ENCODE measurements around the gene SUN2. TPM values are rescaled to one million over a fixed set of nuclear protein-coding genes. Genes with fewer than 3 reads are reported as not detected.

SUN2 gene
- total and polyA plus RNA-seq, 2 of the 13 experiments (the other 11 are each of a cell fraction or from before 2014, with no cell fraction given): 45.6 to 56.6 TPM

DNA sequence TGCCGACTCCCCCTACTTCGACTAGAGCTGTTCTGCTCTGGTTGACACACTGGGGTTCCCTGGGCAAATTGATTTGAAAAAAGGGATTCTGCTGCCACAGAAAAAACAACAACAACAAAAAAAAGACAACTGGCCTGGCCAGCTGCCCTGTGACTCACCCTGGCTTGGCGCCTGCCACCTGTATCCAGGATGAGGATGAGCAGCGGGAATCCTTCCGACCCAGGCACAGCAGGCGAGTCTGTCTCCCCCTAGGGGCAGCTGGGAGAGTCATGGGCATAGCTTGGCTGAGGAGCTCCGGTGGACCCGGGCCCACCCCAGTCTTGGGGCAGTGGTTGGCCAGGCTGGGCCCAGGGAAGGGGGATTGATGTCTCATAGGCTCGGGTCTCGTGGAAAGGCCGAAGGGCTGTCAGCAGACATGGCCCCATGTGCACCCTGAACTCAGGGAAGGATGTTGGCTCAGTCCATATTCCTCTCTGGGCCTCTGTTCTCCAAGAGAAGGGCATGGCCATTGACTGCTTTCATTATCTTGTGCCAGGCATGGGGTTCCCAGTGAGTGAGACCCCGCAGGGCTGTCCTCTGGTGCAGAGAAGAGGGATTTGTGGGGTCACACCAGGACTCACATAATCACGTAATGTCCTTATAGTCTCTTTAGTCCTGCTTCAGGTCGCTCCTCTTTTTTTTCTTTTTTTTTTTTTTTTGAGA, 10.4 kb upstream of the SUN2 start (continued):
- TF ChIP-seq, protein P1, sequence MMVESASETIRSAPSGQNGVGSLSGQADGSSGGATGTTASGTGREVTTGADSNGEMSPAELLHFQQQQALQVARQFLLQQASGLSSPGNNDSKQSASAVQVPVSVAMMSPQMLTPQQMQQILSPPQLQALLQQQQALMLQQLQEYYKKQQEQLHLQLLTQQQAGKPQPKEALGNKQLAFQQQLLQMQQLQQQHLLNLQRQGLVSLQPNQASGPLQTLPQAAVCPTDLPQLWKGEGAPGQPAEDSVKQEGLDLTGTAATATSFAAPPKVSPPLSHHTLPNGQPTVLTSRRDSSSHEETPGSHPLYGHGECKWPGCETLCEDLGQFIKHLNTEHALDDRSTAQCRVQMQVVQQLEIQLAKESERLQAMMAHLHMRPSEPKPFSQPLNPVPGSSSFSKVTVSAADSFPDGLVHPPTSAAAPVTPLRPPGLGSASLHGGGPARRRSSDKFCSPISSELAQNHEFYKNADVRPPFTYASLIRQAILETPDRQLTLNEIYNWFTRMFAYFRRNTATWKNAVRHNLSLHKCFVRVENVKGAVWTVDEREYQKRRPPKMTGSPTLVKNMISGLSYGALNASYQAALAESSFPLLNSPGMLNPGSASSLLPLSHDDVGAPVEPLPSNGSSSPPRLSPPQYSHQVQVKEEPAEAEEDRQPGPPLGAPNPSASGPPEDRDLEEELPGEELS (CRISPR knock-in tag; IDR thresholded peaks at IDR 0.05): peak; percentile 40; the same call in 1 of the 2 replicates
- TF ChIP-seq JDP2 (CRISPR knock-in tag; IDR thresholded peaks at IDR 0.05; ENCODE audit: borderline replicate concordance): no peak
- peak; percentile 60; the same call in 1 of the 2 replicates for TF ChIP-seq SMAD3 (CRISPR knock-in tag; IDR thresholded peaks at IDR 0.05)
- TF ChIP-seq, protein P2, sequence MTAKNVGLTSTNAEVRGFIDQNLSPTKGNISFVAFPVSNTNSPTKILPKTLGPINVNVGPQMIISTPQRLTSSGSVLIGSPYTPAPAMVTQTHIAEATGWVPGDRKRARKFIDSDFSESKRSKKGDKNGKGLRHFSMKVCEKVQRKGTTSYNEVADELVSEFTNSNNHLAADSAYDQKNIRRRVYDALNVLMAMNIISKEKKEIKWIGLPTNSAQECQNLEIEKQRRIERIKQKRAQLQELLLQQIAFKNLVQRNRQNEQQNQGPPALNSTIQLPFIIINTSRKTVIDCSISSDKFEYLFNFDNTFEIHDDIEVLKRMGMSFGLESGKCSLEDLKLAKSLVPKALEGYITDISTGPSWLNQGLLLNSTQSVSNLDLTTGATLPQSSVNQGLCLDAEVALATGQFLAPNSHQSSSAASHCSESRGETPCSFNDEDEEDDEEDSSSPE (CRISPR knock-in tag; IDR thresholded peaks at IDR 0.05): peak; percentile 46; the same call in 1 of the 2 replicates
- TF ChIP-seq ZFX (CRISPR knock-in tag; IDR thresholded peaks at IDR 0.05; ENCODE audit: low read depth): 0 out of 2 replicates have a peak, but pooled peaks have one; percentile 29
- TF ChIP-seq ZFP1 (CRISPR knock-in tag; IDR thresholded peaks at IDR 0.05): no peak
- 0 out of 2 replicates have a peak, but pooled peaks have one; percentile 15 for TF ChIP-seq ZBTB7A (CRISPR knock-in tag; IDR thresholded peaks at IDR 0.05)
- 0 out of 2 replicates have a peak, but pooled peaks have one; percentile 46 for TF ChIP-seq EED (CRISPR knock-in tag; IDR thresholded peaks at IDR 0.05)
- TF ChIP-seq HOXA9 (CRISPR knock-in tag; IDR thresholded peaks at IDR 0.05; ENCODE audit: borderline replicate concordance): no peak
- TF ChIP-seq, protein P3, sequence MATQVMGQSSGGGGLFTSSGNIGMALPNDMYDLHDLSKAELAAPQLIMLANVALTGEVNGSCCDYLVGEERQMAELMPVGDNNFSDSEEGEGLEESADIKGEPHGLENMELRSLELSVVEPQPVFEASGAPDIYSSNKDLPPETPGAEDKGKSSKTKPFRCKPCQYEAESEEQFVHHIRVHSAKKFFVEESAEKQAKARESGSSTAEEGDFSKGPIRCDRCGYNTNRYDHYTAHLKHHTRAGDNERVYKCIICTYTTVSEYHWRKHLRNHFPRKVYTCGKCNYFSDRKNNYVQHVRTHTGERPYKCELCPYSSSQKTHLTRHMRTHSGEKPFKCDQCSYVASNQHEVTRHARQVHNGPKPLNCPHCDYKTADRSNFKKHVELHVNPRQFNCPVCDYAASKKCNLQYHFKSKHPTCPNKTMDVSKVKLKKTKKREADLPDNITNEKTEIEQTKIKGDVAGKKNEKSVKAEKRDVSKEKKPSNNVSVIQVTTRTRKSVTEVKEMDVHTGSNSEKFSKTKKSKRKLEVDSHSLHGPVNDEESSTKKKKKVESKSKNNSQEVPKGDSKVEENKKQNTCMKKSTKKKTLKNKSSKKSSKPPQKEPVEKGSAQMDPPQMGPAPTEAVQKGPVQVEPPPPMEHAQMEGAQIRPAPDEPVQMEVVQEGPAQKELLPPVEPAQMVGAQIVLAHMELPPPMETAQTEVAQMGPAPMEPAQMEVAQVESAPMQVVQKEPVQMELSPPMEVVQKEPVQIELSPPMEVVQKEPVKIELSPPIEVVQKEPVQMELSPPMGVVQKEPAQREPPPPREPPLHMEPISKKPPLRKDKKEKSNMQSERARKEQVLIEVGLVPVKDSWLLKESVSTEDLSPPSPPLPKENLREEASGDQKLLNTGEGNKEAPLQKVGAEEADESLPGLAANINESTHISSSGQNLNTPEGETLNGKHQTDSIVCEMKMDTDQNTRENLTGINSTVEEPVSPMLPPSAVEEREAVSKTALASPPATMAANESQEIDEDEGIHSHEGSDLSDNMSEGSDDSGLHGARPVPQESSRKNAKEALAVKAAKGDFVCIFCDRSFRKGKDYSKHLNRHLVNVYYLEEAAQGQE (IDR thresholded peaks at IDR 0.05; ENCODE audit: borderline replicate concordance in 1 of 2, low read depth in 1 of 2, low read length in 2 of 2): no peak
- TF ChIP-seq STAG1 (CRISPR knock-in tag; IDR thresholded peaks at IDR 0.05): peak; percentile 86
- TF ChIP-seq, protein P4, sequence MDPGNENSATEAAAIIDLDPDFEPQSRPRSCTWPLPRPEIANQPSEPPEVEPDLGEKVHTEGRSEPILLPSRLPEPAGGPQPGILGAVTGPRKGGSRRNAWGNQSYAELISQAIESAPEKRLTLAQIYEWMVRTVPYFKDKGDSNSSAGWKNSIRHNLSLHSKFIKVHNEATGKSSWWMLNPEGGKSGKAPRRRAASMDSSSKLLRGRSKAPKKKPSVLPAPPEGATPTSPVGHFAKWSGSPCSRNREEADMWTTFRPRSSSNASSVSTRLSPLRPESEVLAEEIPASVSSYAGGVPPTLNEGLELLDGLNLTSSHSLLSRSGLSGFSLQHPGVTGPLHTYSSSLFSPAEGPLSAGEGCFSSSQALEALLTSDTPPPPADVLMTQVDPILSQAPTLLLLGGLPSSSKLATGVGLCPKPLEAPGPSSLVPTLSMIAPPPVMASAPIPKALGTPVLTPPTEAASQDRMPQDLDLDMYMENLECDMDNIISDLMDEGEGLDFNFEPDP (CRISPR knock-in tag; conservative IDR thresholded peaks at IDR 0.05): no peak
- TF ChIP-seq MAFG (CRISPR knock-in tag; IDR thresholded peaks at IDR 0.05): no peak
- peak; percentile 62 for TF ChIP-seq ELF3 (CRISPR knock-in tag; IDR thresholded peaks at IDR 0.05)
- no peak for TF ChIP-seq ZNF143 (CRISPR knock-in tag; IDR thresholded peaks at IDR 0.05)
- peak; percentile 36; the same call in 1 of the 3 replicates for TF ChIP-seq MXI1 (IDR thresholded peaks at IDR 0.05; ENCODE audit: borderline replicate concordance, low read depth, low read length)
- no peak for TF ChIP-seq RBFOX2 (IDR thresholded peaks at IDR 0.05; ENCODE audit: low read depth, low read length)
- TF ChIP-seq MIER3 (CRISPR knock-in tag; IDR thresholded peaks at IDR 0.05; ENCODE audit: borderline replicate concordance): 0 out of 2 replicates have a peak, but pooled peaks have one; percentile 35
- TF ChIP-seq, protein P5, sequence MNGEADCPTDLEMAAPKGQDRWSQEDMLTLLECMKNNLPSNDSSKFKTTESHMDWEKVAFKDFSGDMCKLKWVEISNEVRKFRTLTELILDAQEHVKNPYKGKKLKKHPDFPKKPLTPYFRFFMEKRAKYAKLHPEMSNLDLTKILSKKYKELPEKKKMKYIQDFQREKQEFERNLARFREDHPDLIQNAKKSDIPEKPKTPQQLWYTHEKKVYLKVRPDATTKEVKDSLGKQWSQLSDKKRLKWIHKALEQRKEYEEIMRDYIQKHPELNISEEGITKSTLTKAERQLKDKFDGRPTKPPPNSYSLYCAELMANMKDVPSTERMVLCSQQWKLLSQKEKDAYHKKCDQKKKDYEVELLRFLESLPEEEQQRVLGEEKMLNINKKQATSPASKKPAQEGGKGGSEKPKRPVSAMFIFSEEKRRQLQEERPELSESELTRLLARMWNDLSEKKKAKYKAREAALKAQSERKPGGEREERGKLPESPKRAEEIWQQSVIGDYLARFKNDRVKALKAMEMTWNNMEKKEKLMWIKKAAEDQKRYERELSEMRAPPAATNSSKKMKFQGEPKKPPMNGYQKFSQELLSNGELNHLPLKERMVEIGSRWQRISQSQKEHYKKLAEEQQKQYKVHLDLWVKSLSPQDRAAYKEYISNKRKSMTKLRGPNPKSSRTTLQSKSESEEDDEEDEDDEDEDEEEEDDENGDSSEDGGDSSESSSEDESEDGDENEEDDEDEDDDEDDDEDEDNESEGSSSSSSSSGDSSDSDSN (CRISPR knock-in tag; IDR thresholded peaks at IDR 0.05): peak; percentile 58; the same call in 1 of the 2 replicates

Measured in HepG2 (cell line).